Stimulated activated CD8-positive, alpha-beta memory T cell treated with anti-CD3 and anti-CD28 coated beads, Interleukin-7, amount 100 ng/mL, for 24 hours (primary cell): ENCODE data around the gene CST8.

ENCODE experiments used
- DNase-seq: peaks from one replicate; pipeline ENCODE4 v3.0.0-alpha.2; 2020; ENCODE audit warnings: low read depth

Gene CST8

DNA sequence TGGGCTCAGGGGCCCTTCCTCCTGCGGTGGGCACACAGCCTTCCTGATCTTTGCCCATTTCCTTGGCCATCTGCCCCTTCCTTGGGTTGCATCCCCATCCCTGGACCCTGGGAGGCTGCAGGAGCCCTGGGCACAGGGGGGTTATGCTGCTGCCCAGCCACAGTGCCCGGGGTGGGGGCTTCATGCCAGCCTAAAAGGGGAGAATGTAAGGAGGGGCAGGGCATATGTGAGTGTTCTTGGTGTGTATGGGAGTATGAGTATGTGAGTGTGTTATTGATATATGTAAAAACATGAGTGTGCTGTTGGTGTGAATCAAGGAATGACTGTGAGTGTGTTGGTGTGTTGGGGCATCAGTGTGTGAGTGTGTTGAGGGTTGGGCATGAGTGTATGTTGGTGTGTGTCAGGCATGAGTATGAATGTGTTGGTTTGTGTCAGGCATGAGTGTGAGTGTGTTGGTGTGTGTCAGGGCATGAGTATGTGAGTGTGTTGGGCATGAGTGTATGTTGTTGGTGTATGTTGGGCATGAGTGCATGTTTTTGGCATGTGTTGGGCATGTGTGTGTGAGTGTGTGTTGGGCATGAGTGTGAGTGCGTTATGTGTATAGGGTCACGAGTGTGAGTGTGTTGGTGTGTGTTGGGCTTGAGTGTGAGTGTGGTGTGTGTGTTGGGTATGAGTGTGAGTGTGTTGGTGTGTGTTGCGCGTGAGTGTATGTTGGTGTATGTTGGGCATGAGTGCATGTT lies 14.7 kb upstream of the CST8 start:
- DNase-seq: no peak

GRCh38 chr20:23477223-23477622 lies 13.7 kb upstream of the CST8 start:
- DNase-seq: no peak

- no peak for DNase-seq
Measured at GRCh38 chr20:23479043-23479442, 11.9 kb upstream of the CST8 start.

DNA sequence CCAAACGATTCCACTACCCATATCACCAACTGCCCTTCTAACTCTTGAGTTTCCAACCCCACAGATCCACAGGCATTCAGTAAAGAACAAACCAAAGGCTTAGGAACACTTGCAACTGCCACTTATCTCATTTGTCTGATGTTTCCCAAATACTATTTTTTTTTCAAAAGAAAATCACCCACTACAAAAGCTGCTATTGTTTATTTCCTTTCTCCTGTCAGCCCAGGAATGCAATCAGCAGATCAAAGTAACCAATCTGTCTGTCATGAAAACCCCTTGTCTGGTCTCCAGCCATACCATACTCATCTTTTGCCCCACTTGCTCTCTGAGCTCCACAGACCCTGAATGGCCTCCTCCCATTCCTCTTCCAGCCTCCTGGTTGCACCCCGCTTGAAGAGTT lies 8.8 kb upstream of the CST8 start:
- DNase-seq: no peak

DNA sequence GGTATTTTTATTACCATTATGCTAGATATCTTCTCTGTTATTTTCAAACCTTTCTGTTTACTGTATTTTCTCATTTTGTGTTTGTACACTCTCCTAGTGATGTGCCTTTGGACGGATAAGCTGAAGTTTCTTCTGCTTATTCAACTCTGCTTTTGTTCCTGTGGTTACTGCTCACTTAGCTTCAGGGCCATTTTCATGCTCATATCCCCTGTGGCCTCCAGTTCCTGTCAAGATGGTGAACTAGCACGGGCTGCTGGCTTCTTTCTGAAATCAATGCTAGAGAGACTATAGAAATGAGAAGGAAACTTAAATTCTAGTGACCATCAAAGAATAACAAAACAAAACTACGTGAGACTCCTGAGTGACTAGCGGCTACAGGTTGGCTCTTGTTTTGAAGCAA lies 6.8 kb upstream of the CST8 start:
- no peak for DNase-seq

DNA sequence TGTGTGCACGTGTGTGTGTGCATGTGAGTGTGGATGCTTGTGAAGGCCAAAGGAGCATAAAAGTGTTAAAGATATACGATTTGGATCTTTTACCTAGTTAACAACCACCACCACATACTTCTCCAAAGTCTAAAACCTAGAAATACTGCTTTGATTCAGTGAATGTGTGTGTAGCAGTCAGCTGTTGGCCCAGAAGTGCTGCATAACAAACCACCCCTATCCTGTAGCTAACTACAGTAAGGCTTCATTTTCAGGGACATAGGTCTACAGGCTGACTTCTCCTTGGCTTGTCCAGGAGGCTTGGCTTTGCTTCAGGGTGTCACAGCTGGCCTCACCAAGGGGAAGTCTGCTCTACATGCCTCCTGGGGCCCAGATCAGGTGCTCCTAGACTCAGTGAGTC lies 2.4 kb upstream of the CST8 start:
- no peak for DNase-seq

- no peak for DNase-seq
Measured at GRCh38 chr20:23488996-23489395, 1.9 kb upstream of the CST8 start.

DNA sequence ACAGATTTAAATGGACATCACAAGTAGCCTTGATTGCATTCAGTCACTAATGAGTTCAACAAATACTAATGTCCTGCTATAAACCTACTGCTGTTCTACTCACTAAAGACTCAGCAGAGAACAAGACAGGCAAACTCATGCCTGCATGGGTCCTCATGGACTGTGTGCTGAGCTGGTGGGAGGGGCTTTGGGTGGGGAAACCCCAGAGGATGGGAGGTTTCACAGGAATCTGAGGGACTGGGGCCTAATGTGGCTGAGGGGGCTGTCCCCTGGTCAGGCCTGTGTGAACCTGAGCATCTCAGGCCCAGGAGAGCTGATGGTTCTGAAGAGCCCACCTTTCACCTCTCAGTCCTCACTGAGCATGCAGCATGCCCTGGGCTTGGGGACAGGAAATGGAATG lies 1.4 kb downstream of the CST8 start:
- no peak for DNase-seq

DNA sequence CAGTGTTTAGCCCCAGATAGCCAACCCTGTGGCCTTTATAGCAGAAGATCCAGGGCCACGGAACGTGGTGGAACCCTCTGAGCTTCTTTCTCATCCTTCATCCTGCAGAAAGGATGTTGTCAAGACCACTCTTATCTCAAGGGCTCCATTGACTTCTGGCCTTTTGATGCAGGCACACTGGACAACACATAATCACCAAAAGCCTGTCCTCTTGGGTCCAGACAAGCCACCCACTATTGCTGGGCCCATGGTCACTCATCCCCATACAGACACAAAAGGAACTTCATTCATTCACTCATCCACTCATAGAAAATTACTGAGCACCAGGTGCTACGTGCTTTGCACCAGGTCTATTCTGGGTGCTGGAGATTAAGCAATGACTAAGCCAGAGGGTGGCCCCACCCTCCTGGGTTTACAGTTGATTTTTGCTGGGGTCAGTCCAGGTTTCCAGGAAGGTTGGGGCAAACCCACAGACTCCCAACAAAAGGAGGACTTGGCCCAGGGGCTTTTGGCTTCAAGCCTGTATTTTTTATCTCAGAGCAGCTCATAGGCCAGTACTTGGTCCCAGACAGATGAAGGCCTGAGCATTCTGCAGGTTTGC lies 2.4 kb downstream of the CST8 start:
- no peak for DNase-seq

DNA sequence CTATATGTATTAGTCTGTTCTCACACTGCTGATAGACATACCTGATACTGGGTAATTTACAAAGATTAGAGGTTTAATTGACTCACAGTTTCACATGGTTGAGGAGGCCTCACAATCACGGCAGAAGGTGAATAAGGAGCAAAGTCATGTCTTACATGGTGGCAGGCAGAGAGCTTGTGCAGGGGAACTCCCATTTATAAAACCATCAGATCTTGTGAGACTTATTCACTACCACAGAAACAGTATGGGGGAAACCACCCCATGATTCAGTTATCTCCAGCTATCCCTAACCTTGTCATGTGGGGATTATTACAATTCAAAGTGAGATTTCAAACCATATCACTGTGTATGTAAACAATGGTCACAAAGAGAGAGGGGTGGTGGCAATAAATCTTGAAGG lies 6.6 kb downstream of the CST8 start:
- DNase-seq: no peak

- DNase-seq: no peak
Measured at GRCh38 chr20:23501926-23502325, 11.0 kb downstream of the CST8 start.

GRCh38 chr20:23503649-23504048 lies 12.7 kb downstream of the CST8 start:
- DNase-seq: no peak

- no peak for DNase-seq
Measured at GRCh38 chr20:23507346-23507745, 16.4 kb downstream of the CST8 start.

DNA sequence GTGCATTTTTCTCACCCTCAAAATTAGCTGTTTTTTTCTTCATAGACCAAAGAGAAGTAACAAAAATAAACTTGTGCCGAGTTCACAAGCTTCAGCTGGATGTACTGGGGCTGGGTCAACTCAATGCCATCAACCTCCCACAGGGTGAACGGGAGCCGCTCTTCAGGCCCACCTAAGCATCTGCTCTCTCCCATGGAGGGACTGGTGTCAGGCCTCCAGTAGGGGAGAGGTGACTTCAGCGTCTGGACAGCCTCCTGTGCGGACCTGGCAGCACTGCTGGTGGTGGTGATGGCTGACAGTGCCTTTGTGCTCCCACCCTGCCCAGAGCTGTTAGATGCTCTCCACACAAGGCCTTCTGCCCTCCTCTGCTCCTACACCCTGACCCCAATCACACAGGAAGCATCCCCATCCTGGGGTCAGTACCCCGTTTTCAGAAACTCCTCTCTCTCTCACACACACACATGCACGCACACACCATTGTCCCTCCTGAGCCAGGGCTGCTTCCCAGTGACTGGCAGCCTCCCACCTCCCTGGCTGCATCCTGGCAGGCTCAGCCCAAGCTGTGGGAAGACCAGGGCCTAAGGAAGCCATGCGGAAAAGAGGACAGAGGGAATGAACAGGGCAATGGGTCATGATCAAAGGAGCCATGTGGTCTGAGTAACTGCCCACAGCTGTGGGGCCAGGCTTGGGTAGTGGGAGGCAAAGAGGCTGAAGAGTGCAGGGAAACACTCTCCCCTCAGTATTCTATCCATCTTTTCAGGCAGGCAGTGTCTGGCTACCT lies 17.7 kb downstream of the CST8 start:
- DNase-seq: no peak

- no peak for DNase-seq
Measured at GRCh38 chr20:23509247-23509913, 18.5 kb downstream of the CST8 start.

DNA sequence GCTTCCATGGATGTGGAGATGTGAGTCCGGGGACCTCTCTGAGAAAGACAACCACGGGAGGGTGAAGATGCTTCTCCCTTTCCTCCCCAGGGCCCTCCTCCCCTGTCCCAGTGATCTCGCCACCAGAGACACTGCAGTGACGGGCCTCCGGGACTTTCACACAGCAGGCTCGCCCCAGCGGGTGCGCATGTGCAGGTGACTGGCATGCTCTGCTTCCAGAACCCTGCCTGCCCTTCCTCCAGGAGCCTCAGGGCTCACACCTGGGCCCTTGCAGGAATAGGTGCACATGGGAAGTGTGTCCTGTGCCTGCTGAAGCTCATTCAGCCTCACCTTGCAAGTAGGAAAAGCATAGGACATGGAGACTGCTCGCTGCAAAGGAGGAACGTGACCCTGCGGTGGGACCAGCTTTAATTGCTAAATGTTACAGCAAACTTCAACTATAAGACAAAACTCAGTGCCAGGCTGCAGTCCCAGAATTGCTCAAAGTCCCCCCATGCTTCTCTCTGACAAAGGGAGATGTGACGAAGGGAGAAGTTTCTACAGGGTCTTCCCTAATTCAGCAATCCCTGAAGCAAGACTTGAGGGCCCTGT lies 19.2 kb downstream of the CST8 start:
- DNase-seq: no peak

GRCh38 chr20:23513164-23513563 lies 22.2 kb downstream of the CST8 start:
- no peak for DNase-seq

DNA sequence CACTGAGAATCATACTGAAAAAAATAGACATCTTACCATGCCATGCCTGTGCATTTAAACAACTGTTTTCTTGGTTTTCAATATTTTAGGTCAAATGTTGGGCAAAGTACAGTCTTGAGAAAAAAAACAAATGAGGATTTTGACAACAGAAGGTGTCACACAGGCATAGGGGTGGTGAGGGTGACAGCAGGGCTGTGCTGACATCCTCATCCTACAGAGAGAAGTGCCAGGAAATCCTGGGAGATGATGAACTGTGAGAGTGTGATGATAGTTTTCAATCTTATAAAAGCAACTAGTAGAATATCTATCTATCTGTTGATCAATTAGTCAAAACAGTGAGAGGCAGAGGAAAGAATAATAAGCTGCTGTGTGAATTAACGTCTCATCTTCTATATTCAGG lies 23.9 kb downstream of the CST8 start:
- no peak for DNase-seq

- DNase-seq: no peak
Measured at GRCh38 chr20:23515250-23515939, 24.5 kb downstream of the CST8 start.

- no peak for DNase-seq
Measured at GRCh38 chr20:23517719-23518118, 26.8 kb downstream of the CST8 start.

GRCh38 chr20:23519556-23519955 lies 28.6 kb downstream of the CST8 start:
- DNase-seq: no peak

GRCh38 chr20:23520185-23520584 lies 29.3 kb downstream of the CST8 start:
- DNase-seq: no peak
